Endothelial cell (in vitro differentiated cells): ENCODE data around the gene UQCRQ. TPM values are rescaled to one million over a fixed set of nuclear protein-coding genes. Genes with fewer than 3 reads are reported as not detected.
A peak's percentile ranks its signal among the peaks of the same experiment; 100 is the strongest.

ENCODE experiments used
- DNase-seq: peaks from one replicate; pipeline ENCODE4 v3.0.0; 2021; ENCODE audit warnings: low spot score
- H3K27ac Mint-ChIP-seq: one replicate; pipeline ENCODE4 v1.8.0; 2021; ENCODE audit warnings: mixed read lengths, inconsistent platforms; ENCODE audit not compliant: unreplicated experiment
- H3K27me3 Mint-ChIP-seq: one replicate; pipeline ENCODE4 v1.8.0; 2021; ENCODE audit warnings: mild to moderate bottlenecking, moderate library complexity, mixed read lengths, inconsistent platforms; ENCODE audit not compliant: unreplicated experiment
- H3K36me3 Mint-ChIP-seq: one replicate; pipeline ENCODE4 v1.8.0; 2021; ENCODE audit warnings: mild to moderate bottlenecking, low read depth, mixed read lengths, inconsistent platforms; ENCODE audit not compliant: unreplicated experiment
- H3K4me1 Mint-ChIP-seq: one replicate; pipeline ENCODE4 v1.8.0; 2021; ENCODE audit warnings: mild to moderate bottlenecking, mixed read lengths, inconsistent platforms; ENCODE audit not compliant: unreplicated experiment
- H3K4me3 Mint-ChIP-seq: one replicate; pipeline ENCODE4 v1.8.0; 2021; ENCODE audit warnings: mild to moderate bottlenecking, mixed read lengths, inconsistent platforms; ENCODE audit not compliant: unreplicated experiment
- H3K9me3 Mint-ChIP-seq: one replicate; pipeline ENCODE4 v1.8.0; 2021; ENCODE audit warnings: mixed read lengths, inconsistent platforms; ENCODE audit not compliant: unreplicated experiment
- CTCF ChIP-seq: fragments of 200-600 bp; sonication (generic); IDR thresholded peaks from one replicate; pipeline ENCODE4 v1.5.0; 2021; ENCODE audit warnings: antibody characterized with exemption; ENCODE audit not compliant: unreplicated experiment
- total RNA-seq: library from RNA; stranded (reverse); fragmentation: NEBNext Ultra II Directional; extraction: Animal tissue kit (Norgen Biotek cat#: 25700); gene quantifications from one replicate; pipeline ENCODE4 v1.2.1, GENCODE V29; 2021; ENCODE audit not compliant: unreplicated experiment

Gene UQCRQ
- total RNA-seq, 1 donor from 2014 or later: 152 TPM

- no peaks in the 10 kb centered on the region for H3K36me3 Mint-ChIP-seq
- no peak for DNase-seq
- no peaks in the 10 kb centered on the region for H3K27me3 Mint-ChIP-seq
- no peak overlapping the region for H3K4me3 Mint-ChIP-seq
- no peak for TF ChIP-seq CTCF
- H3K4me1 Mint-ChIP-seq: peaks cover 31% of the 10 kb centered on the region
- H3K27ac Mint-ChIP-seq: peak overlapping the region; percentile 91
- H3K9me3 Mint-ChIP-seq: no peaks in the 10 kb centered on the region
Observed at GRCh38 chr5:132839426-132840301, 26.8 kb upstream of the UQCRQ start.

- no peak for DNase-seq
- no peaks in the 10 kb centered on the region for H3K9me3 Mint-ChIP-seq
- no peaks in the 10 kb centered on the region for H3K36me3 Mint-ChIP-seq
- peaks cover 31% of the 10 kb centered on the region for H3K4me1 Mint-ChIP-seq
- no peak overlapping the region for H3K4me3 Mint-ChIP-seq
- peak overlapping the region; percentile 91 for H3K27ac Mint-ChIP-seq
- TF ChIP-seq CTCF: no peak
- H3K27me3 Mint-ChIP-seq: no peaks in the 10 kb centered on the region
Observed at GRCh38 chr5:132840313-132840712, 26.1 kb upstream of the UQCRQ start.

GRCh38 chr5:132840896-132841295 is 25.5 kb upstream of the UQCRQ start:
- Mint-ChIP-seq H3K4me1 (peaks cover 31% of the 10 kb centered on the region), H3K36me3 (no peaks in the 10 kb centered on the region), H3K4me3 (no peak overlapping the region), H3K27me3 (peaks cover 2% of the 10 kb centered on the region), H3K9me3 (no peaks in the 10 kb centered on the region), H3K27ac (peak overlapping the region; percentile 91)
- no peak for DNase-seq
- TF ChIP-seq CTCF: no peak

- H3K4me1 Mint-ChIP-seq: peaks cover 29% of the 10 kb centered on the region
- no peak overlapping the region for H3K27ac Mint-ChIP-seq
- DNase-seq: no peak
- no peaks in the 10 kb centered on the region for H3K36me3 Mint-ChIP-seq
- TF ChIP-seq CTCF: no peak
- no peak overlapping the region for H3K4me3 Mint-ChIP-seq
- H3K9me3 Mint-ChIP-seq: no peaks in the 10 kb centered on the region
- H3K27me3 Mint-ChIP-seq: peaks cover 2% of the 10 kb centered on the region
Observed at GRCh38 chr5:132841305-132841704, 25.1 kb upstream of the UQCRQ start.

- H3K36me3 Mint-ChIP-seq: no peaks in the 10 kb centered on the region
- TF ChIP-seq CTCF: no peak
- no peaks in the 10 kb centered on the region for H3K4me1 Mint-ChIP-seq
- H3K4me3 Mint-ChIP-seq: no peak overlapping the region
- no peaks in the 10 kb centered on the region for H3K9me3 Mint-ChIP-seq
- no peak overlapping the region for H3K27ac Mint-ChIP-seq
- peaks cover 4% of the 10 kb centered on the region for H3K27me3 Mint-ChIP-seq
- no peak for DNase-seq
Observed at GRCh38 chr5:132848270-132848669, 18.2 kb upstream of the UQCRQ start.
